GM18907 (cell line): Measurements from ENCODE around the gene CT55.
"Not testable (repeated sequence)": the region's sequence is repeated elsewhere in the genome, so short reads cannot be mapped to it uniquely, and the experiment has no call there.

Experiments used
- ATAC-seq: cut with Tn5 transposase; IDR thresholded peaks from one replicate; pipeline ENCODE4 v1.9.1; 2021; ENCODE audit warnings: mild to moderate bottlenecking, moderate library complexity; ENCODE audit not compliant: unreplicated experiment

Gene CT55, protein sequence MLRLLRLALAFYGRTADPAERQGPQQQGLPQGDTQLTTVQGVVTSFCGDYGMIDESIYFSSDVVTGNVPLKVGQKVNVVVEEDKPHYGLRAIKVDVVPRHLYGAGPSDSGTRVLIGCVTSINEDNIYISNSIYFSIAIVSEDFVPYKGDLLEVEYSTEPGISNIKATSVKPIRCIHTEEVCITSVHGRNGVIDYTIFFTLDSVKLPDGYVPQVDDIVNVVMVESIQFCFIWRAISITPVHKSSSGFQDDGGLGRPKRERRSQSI

DNA sequence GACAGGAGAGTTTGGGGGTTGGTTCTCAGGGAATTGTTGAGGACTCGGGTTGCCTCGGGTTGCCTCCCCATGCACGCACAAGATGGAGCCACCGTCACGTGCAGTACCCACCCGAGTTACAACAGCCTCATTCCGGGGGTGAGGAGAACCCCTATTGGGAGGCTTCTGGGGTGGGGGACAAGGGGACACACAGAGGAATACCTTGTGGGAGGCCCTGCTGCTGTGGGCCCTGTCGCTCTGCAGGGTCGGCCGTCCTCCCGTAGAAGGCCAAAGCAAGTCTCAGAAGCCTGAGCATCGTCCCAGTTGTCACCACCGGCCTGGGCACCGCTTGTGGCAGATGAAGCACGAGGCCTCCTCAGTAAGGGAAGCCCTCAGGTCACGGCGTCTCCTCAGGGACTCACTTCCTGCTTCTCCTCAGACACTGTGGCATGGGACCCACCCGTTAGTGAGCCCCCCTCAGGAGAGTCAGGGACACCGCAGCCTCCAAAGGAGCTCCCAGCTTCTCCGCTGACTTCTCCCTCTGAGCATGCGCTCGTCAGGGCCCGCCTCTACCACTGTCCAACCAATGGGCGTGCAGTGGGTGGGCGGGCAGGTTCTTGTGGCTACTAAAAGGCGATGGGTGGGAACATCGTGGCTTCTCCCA, at the start of gene CT55:
Gene CT55, minus strand, starts transcription at position 522 of the 643 bp plus-strand sequence. Its CDS starts 227 bp downstream, at position 295.
- no peak for ATAC-seq

GRCh38 chrX:135213200-135213844, 42.1 kb upstream of the CT55 start:
- ATAC-seq, result no peak

GRCh38 chrX:135206427-135206826, 35.2 kb upstream of the CT55 start:
- ATAC-seq, result not testable (repeated sequence)

DNA sequence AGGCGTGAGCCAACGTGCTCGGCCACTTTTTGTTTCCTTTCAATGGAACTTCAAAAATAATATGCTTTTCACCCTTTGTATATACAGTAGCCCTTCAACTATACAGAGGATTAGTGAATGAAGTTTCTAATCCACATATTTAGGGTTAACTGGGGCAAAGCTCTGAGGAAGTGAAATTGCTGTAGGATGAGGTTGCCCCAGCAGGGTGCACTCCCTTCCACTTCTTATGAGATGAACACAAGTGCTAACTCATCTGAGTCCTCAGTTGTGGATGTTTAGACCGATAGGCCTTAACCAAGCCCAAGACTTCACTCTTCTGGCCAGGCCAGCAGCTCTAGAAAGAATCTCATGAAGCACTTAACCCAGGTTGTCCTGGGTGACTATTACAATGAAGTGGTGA, 29.1 kb upstream of the CT55 start:
- ATAC-seq, result no peak

- ATAC-seq, result no peak
These were observed 23.5 kb upstream of the CT55 start for GRCh38 chrX:135194684-135195083.

GRCh38 chrX:135193740-135194139, 22.5 kb upstream of the CT55 start:
- no peak for ATAC-seq

DNA sequence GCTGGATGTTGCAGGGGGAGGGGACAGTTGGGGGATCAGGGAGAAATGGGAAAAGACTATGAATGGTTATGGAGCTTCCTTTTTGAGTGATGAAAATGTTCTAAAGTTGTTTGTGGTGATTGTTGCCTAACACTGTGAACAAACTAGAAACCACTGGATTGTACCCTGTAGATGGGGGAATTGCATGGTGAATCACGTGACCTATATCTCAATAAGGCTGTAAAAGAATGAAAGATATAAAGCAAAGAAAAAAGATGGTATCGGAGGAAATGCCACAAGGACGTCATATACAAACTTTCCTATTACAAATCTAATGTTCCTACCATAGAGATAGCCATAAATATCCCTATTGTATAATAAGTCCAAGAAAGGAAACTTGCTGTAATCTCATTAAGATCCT, 20.6 kb upstream of the CT55 start:
- no peak for ATAC-seq

- ATAC-seq, result peak; percentile 84
These were observed 14.7 kb upstream of the CT55 start for GRCh38 chrX:135185795-135186443.

DNA sequence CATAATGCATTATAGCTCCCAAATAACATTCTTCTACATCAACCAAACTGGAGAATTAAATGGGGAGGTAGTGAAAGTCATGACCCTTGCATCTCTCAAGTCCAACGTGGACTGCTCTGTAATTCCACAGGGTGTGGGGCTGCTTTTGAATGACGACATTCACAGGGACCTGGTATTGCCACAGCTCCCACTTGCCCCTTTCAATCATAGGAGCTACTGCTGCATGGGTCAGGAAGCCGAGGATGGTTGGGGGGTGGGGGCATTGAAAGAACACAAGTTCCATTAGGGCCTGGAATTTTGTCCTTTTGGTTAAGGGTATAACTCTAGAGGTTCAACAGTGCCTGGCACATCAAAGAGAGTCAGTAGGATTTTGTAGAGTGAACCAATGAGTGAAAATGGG, 7.4 kb upstream of the CT55 start:
- ATAC-seq, result no peak

- no peak for ATAC-seq
These were observed 730 bp downstream of the CT55 start for GRCh38 chrX:135170468-135170867.

- ATAC-seq, result not testable (repeated sequence)
These were observed 1.7 kb downstream of the CT55 start for GRCh38 chrX:135169534-135169933.

GRCh38 chrX:135168486-135168885, 2.7 kb downstream of the CT55 start:
- no peak for ATAC-seq

GRCh38 chrX:135154688-135155087, 16.5 kb downstream of the CT55 start:
- ATAC-seq, result not testable (repeated sequence)

- not testable (repeated sequence) for ATAC-seq
These were observed 45.1 kb downstream of the CT55 start for GRCh38 chrX:135126145-135126544.

GRCh38 chrX:135120056-135120576, 51.1 kb downstream of the CT55 start, which contains the start of gene ETDB:
Gene ETDB (minus strand): TSS chrX:135120526. CDS start chrX:135119261, 1,265 bp downstream.
- ATAC-seq, result not testable (repeated sequence)

DNA sequence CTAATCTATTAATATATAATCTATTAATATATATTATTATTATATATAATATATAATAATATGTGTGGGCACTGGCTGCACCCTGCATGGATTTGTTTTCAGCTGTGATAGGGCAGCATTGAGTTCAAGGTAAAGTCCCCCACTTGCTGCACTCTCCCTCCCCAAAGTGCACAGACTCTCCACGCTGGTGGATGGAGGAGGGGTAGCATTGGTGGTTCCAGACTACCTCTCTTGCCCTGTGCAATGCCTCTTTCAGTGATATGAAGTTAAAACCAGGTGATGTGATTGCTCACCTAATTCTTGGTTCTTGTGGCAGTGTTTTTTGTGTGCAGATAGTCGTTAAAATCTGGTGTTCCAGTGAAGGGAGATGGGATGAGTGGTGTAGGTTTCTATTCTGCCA, 55.1 kb downstream of the CT55 start:
- ATAC-seq, result not testable (repeated sequence)

DNA sequence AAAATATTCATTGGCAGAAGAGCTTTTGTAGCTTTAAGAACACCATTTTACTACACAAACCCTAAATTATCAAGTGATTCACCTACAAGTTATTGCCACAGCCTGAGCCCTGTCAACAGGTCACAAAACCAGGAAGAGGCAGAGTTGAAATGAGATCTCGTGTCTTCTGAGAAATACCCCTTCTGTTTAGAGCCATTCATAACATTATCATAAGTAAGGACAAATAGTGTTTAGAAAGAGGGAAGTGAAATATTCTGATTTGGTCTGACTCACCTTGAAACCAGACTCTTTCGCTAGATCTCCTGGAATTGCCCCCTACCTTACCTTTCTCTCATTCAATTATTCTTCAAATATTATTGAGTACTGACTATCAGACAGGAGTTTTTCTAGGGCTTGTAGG, 56.8 kb downstream of the CT55 start:
- peak; percentile 96 for ATAC-seq

- peak; percentile 2 for ATAC-seq
These were observed 58.5 kb downstream of the CT55 start for GRCh38 chrX:135112743-135113142.

GRCh38 chrX:135112096-135112729, 59.0 kb downstream of the CT55 start:
- peak; percentile 39 for ATAC-seq

- no peak for ATAC-seq
These were observed 61.6 kb downstream of the CT55 start for GRCh38 chrX:135109554-135109953.
